GM18873 (cell line): Measurements from ENCODE around the gene HS6ST1.

Experiments used
- ATAC-seq: cut with Tn5 transposase; IDR thresholded peaks from one replicate; pipeline ENCODE4 v1.9.1; 2021; ENCODE audit warnings: mild to moderate bottlenecking, moderate library complexity, moderate number of reproducible peaks; ENCODE audit not compliant: unreplicated experiment, low FRiP score

The HS6ST1 gene, protein sequence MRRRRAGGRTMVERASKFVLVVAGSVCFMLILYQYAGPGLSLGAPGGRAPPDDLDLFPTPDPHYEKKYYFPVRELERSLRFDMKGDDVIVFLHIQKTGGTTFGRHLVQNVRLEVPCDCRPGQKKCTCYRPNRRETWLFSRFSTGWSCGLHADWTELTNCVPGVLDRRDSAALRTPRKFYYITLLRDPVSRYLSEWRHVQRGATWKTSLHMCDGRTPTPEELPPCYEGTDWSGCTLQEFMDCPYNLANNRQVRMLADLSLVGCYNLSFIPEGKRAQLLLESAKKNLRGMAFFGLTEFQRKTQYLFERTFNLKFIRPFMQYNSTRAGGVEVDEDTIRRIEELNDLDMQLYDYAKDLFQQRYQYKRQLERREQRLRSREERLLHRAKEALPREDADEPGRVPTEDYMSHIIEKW

DNA sequence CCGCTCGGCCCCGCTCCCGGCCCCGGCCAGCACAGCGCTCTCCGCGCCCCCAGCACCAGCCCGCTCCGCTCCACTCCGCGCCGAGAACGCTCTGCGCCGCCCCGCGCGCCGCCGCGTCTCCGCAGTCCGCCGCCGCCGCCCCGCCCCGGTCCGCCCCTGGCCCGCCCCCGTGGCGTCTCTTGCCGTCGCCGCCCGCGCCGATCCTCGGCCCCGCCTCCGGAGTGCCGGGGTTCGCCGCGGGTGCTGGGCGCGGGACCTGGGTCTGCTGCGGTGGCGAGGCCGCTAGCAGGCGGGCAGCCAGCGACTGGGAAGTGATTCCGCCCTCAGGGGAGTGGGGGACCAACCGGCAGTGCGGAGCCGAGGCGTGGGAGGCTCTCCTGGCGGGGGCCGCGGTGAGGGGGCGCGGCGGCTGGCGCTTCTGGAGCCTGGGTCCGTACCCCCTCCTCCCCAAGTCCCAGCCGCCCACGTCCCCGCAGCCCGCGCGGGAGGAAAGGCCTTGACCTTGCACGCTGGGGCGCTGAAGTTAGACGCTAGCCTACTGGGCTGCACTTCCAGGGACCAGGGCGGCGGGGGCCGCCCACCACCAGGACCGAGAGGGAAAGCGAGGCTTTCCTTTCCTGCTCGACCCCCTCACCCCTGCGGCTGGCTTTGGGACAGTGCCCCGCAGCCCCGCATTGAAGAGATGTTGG is at the start of gene HS6ST1:
TSS of gene HS6ST1 (minus strand) at position 93 of the 689 bp plus-strand sequence. CDS start 305 bp downstream, outside the sequence.
- peak; percentile 46 for ATAC-seq

DNA sequence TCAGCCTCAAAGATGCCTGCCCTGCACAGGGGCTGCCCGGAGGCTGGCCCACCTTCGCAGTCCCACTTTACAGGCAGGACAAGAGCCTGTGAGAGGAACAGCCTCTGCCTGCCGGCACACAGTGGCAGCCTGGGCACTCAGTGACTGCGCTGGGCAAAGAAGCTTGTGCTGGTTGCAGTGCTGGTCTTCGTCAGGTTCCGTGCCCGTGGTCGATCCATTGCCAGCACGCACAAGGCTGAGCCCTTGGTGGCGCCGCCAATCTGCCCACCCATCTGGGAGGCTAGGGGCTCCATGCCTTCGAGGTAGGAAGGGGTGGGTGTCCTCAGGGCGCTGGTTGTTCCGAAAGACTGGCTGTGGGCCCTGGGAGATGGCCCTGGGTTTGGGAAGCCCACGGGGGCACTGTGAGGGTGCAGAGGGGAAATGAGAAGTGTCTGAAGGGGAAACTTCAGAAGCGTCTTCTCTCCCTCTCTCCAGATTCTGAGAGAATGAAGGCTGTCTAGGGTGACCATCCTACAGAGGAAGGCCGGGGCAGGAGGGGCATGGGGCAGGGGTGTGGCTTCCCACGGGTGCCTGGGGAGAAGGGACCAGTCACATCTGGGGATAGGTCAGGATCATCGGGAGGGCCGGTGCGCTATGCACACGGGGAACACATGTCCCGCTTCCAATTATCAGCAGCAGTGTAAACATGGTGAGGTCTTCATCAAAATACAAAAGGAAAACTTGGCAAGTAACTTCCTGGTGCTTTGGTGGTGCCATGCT is 49.1 kb upstream of the HS6ST1 start:
- no peak for ATAC-seq

DNA sequence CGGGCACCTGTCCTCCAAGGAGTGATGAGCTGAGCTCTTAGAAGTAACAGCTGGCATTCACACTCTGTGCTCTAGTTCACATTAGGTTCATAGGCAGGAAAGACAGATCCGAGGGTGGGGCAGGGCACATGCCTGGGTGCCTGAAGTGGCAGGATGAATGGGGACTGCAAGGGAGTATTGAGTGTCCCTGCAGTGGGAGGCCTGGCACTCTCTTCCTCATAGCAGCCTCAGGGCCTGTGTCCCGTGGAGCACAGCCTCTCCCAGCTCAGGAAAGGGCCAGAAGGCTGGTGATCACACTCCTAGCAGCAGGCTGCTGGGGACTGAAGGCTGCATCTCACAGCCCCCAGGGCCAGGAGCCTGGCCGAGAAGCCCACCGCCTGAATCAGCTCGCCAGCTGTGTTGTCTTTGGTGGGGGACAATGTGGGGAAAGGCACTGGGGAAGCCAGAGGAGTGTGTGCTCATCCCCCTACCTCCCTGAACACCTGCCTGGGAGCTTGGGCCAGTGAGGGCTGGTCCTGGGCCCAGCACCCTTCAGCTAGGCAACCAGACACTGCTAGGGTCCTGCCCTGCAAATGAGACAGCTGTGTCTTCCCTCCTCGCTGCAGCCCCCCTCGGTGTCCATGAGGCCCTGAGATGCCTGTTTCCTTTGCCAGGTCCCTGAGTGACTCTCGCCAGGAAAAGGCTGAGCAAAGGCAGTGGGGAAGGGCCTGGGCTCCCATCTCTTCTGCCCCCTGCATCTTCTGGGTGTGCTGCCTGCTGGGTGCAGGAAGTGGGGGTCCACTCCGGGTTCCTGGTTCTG is 48.2 kb upstream of the HS6ST1 start:
- ATAC-seq, result no peak

DNA sequence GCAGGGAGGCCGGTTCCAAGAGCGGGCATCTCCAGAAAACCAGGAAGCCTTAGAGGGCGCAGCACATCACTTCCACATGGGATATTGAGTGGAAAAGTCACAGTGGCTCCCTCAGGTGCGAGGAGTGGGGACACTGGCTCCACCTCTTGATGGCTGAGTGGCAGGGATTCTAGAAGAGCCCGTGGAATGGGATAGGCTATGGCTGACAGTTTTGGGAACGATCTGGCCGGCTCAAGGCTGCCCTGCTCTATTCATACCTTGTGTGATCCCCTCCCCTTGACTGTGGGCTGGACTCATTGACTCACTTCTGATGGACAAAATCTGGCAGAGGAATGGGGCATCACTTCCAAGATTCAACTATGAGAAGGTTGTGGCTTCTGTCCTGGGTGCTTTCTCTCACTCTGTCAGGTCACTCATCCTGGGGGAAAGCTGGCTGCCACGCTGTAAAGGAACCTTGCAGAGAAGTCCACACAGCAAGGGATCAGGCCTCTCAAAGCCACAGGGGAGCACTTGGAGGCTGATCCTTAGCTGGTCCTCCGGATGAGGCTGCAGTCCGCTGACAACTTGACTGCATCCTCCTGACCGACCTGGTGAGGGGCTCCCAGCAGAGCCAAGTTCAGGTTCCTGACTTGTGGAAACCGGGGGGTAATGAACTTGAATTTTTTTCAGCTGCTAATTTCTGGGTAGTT is 46.7 kb upstream of the HS6ST1 start:
- no peak for ATAC-seq

DNA sequence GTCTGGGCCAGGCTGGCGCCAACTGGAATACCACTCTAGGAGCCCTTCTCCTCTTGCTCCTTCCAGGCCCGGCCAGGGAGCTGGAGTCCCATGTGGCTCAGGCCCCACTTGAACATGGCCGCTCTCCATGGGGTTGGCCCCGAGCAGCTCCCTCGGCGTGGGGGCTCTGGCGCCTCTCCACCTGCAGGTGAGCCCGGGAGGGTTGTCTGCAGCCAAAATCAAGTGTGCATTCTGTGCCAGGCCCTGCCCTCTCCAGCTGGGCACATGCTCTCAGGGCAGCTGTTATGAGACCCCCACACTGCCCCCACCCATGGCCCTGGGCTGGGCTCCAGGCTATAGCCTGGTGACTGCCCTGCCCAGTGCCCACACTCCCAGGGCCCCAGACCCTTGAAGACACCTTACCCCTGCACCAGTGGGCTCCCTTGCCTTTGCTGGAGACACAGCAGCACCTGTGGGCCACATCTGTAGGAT is 45.8 kb upstream of the HS6ST1 start:
- no peak for ATAC-seq

DNA sequence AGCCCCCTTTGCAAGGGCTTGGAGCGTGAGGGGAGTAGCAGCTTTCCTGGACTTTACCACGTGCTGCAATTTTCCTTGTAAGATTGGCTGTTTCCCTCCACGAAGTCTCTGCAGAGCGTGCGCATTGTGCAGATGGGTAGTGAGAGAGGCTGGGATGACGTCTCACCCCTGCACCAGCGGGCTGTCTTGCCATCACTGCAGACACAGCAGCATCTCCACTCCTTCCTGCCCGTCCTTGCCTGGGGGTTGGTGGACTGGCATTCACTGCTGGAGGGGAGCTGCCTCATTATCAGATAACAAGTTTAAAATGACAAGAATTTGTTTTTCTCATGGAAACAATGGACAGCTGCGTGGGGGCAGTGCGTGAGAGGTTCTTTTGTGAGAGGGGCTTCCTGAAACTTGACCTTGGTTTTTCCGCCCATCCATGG is 45.3 kb upstream of the HS6ST1 start:
- ATAC-seq, result no peak

DNA sequence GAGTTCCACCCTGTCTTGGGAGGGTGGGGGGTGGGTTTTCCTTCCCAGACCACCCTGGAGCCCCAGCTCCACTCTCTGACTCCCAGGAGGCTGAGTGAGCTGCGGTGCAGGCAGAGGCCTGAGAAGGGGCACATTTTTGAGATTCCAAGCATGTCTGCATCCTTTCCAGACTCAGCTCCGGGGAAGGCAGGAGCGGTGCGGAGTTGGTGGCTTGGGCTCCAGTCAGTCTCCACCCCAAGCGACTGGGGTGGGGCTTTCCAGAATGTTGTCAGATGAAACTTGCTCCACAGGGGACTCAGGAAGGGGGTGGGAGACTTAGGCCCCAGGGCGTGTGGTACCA is 44.2 kb upstream of the HS6ST1 start:
- no peak for ATAC-seq

DNA sequence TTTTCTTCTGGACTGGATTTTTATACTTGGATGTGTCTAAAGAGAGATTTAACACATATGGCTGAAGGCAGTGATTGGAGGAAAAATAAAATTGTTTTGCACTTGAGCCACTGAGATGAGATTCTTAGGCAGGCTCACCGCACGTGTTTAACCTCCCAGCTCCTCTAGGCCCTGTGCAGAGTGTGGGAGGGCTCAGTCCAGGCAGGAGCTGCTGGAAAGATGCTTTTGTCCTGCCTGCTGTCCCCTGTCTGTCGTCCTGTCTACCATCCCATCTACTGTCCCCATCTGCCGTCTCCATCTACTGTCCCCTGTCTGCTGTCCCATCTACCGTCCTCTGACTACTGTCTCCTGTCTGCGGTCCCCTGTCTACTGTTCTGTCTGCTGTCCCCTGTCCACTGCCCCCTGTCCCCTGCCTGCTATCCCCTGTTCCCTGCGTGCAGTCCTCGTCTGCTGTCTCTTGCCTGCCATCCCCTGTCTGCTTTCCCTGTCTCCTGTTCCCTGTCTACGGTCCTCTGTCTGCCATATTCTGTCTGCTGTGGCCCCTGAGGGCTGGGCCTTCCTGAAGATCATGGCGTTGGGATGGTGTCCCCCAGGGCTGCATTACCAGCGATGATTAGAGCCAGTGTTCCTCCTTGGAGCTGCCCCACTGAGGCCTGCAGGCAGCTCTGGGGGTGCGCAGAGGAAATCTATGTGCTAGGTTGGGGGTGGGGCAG is 43.7 kb upstream of the HS6ST1 start:
- ATAC-seq, result no peak

DNA sequence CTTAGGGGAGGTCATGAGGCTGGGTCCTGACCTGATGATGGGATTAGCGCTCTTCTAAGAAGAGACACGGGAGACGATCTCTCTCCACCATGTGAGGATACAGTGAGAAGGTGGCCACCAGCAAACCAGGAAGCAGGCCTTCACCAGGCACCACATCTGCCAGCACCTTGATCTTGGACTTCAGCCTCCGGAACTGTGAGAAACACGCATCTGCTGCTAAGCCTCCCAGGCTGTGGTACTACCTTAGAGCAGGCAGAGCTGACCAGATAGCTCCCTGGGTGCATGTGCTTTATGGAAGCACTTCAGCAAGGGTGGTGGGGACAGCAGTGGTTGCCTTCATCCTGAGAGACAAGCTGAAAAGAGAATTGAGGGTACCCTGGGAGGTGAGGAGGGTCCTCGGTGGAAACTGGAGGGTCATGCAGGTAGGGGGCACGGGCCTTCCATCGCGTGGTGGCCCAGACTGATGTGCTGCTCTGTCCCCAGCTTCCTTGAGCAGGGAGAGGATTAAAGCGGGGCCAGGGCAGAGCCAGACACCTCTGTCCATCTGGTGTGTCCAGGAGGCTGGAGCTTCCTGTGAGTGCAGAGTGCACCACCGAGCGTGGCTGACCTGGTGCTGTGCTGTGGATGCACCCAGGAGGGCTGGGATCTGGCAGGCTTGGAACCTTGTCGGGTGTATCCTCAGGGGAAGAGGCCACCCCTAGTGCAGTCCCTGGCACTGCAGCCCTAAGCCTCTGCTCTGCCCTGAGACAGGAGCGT is 42.9 kb upstream of the HS6ST1 start:
- ATAC-seq, result no peak

DNA sequence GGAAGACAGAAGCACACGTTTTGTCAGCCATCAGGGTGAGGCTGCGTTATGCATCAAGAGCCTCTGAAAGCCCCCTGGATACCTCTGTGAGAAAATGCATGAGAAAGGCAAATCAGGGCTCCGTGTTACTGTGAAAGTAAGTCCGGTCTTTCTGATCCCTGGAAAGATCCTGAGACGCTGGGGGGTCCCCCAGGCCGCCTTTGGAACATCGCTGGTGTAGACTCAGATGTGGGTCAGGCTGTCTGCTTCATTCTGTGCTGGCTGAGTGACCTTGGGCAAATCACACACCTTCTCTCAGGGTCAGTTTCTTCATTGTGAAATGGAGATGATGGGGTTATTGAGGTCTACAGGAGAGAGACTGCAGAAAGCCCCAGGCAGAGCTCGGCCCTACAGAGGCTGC is 42.0 kb upstream of the HS6ST1 start:
- no peak for ATAC-seq

DNA sequence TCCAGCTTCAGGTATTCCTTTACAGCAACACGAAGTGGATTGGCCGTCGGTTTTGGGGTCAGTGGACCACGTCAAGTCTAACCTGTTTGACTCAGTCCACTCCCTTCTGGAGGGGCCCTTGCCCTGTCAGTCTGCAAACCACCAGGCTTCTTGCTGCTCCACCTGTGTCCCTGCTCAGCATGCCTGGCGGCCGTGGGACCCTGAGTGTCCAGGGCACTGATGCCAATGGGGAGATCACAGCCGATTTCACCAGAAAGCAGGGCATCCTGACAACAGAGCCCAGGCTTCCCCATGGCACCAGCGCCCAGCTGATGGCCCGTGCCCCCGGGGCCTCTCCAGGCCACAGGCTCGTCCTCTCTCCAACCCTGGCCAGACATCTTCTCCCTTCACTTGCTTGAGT is 41.2 kb upstream of the HS6ST1 start:
- ATAC-seq, result no peak

DNA sequence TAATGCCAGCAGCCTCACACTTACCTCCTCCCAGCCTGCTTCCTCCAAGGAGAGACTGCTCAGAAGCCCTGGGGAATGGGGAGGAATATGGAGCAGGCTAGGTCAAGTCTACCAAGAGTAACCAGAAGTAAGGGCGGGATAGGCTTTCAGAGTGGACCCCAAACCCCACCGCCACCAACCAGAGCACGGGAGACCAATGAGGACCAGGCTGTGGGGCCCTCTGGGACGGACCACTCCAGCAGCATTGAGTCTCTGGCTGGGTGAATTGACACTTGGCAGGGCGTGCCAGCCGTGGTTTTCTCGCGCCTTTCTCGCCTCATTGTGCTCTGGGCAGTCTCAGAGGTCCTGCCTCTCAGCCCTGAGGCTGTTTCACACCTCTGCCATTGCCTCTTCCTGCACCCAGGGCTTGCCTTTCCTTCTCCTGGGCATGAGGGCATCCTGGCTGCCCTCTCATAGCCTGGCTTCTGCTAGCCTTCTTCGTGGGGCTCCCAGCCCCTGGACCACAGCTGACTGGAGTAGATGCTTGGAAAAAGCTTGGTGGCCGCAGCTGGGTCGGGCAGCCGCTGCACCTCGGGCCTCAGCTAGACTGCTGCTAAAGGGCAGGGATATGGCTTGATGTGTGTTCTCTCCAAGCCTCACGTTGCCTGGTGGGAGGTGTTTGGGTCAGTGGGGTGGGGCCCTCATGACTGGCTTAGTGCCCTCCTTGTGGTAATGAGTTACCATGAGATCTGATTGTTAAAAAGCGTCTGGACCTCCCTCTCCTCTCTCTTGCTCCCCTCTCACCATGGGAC is 40.5 kb upstream of the HS6ST1 start:
- no peak for ATAC-seq

DNA sequence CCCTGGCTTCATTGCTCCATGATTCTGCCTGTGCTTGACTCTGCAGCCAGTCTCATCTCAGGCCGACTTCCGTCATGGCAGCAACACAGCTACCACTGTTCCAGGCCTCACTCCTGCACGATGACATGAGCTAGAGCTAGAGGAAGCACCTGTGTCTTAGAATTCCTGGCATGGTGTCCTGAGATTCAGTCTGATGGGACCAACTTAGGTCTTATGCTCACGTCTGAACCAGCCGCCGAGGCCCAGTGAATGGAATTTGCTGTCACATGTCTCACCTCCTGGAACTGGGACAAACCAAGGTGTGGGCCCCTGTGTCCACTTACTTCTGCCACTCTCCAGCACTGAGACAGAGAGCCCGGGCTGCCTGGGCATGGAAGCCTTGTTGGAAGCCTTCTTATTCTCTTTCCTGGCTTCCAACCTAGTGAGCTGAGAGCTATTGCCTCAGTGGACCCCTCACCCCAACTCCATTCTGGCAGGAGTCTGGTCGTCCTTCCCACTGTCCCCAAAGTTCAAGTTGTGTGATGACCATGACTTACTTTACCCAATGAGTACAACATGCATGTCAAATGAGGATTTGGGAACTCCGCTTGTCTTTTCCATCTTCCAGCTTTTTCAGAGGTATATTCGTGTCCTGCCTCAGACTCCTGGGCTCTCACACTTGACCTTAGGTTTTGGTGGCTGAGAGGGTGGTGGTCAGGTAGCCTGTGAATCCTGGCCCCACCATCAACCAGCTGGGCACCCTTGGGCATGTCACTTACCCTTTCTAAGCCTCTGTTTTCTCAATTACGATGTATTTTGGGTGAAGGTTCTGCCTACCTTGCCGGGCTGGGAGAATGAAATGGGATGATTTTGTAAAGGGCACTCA is 39.1 kb upstream of the HS6ST1 start:
- ATAC-seq, result no peak

DNA sequence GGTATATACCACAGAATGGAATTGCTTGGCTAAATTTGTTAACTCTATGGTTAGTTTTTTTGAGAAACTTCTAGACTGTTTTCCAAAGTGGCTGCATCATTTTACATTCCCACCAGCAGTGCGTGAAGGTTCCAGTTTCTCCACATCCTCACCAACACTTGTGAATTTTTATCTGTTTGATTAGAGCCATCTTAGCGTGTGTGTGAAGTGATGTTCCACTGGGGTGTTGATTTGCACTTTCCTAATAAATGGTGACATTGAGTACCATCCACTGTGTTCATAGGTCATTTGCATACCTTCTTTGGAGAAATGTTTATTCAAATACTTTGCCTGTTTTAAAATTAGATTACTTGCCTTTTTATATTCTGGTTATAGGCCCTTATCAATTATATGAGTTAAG is 37.5 kb upstream of the HS6ST1 start:
- no peak for ATAC-seq

DNA sequence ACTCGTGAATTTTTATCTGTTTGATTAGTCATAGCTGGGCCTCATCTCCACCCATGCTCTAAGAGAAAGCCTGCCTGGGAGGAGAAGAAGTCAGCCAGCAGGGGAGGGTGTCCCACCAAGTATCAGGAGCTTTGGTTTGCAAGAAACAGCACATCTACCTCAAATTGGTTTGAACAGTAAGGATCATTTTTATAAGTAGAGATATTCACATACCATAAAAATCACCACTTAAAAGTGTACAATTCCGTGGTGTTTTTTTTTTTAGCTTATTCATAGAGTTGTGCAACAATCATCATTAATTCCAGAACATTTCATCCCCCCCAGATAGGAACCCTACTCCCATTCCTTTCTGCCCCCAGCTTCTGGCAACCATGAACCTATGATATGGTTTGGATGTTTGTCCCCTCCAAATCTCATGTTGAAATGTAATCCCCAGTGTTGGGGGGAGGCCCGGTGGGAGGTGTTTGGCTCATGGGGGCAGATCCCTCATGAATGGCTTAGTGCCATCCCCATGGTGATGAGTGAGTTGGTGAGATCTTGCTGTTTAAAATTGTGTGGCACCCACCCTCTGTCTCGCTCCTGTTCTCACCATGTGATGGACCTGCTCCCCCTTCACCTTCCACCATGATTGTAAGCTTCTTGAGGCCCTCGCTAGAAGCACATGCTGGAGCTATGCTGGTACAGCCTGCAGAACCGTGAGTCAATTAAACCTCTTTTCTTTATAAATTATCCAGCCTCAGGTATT is 36.2 kb upstream of the HS6ST1 start:
- no peak for ATAC-seq

DNA sequence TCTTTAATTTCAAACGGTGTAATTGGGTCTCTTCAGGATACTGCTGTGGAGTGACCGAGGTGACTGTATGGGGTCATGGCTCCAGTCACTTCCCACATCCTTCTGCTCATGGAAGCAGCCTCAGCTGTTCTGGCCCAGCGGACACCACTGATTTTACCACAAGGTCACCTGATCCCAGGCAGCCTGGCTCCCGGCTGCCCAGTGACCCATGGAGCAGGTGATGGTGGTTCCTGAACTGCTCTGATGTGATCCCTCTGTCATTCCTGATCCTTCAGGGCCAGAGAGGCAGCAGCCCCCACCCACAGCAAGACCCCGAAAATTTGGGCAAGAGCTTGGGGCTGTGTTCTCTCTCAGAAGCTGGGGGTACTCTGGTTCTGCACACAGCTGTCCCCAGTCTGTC is 35.5 kb upstream of the HS6ST1 start:
- no peak for ATAC-seq
